Measurements from ENCODE around the gene GRID2. TPM values are rescaled to one million over a fixed set of nuclear protein-coding genes. Genes with fewer than 3 reads are reported as not detected.

The GRID2 gene
- total RNA-seq, 1 donor = not detected

- no peak for DNase-seq (ENCODE audit: low read depth)
- TF ChIP-seq CTCF (IDR thresholded peaks at IDR 0.05; ENCODE audit: insufficient read depth, low read depth, low read length) = no peak
Observed at GRCh38 chr4:93169966-93170365, 866.2 kb downstream of the GRID2 start.

GRCh38 chr4:93174598-93174997, 870.8 kb downstream of the GRID2 start:
- DNase-seq (ENCODE audit: low read depth) = no peak
- TF ChIP-seq CTCF (IDR thresholded peaks at IDR 0.05; ENCODE audit: insufficient read depth, low read depth, low read length) = no peak
- no peak overlapping the region for H3K4me3 ChIP-seq (ENCODE audit: low read depth, low read length)

More at GRCh38 chr4:93169966-93170365, 866.2 kb downstream of the GRID2 start:
- H3K4me3 ChIP-seq (ENCODE audit: low read depth, low read length) = no peak overlapping the region

GRCh38 chr4:93178279-93178678, 874.5 kb downstream of the GRID2 start:
- TF ChIP-seq CTCF (IDR thresholded peaks at IDR 0.05; ENCODE audit: insufficient read depth, low read depth, low read length) = no peak
- no peak overlapping the region for H3K4me3 ChIP-seq (ENCODE audit: low read depth, low read length)
- no peak for DNase-seq (ENCODE audit: low read depth)

- DNase-seq (ENCODE audit: low read depth) = no peak
- no peak for TF ChIP-seq CTCF (IDR thresholded peaks at IDR 0.05; ENCODE audit: insufficient read depth, low read depth, low read length)
- no peak overlapping the region for H3K4me3 ChIP-seq (ENCODE audit: low read depth, low read length)
Observed at GRCh38 chr4:93179044-93179443, 875.3 kb downstream of the GRID2 start.

- no peak overlapping the region for H3K4me3 ChIP-seq (ENCODE audit: low read depth, low read length)
- no peak for TF ChIP-seq CTCF (IDR thresholded peaks at IDR 0.05; ENCODE audit: insufficient read depth, low read depth, low read length)
- DNase-seq (ENCODE audit: low read depth) = no peak
Observed at GRCh38 chr4:93182722-93183121, 879.0 kb downstream of the GRID2 start.

GRCh38 chr4:93183576-93183975, 879.8 kb downstream of the GRID2 start:
- no peak for TF ChIP-seq CTCF (IDR thresholded peaks at IDR 0.05; ENCODE audit: insufficient read depth, low read depth, low read length)
- no peak for DNase-seq (ENCODE audit: low read depth)
- H3K4me3 ChIP-seq (ENCODE audit: low read depth, low read length) = no peak overlapping the region

- no peak overlapping the region for H3K4me3 ChIP-seq (ENCODE audit: low read depth, low read length)
- TF ChIP-seq CTCF (IDR thresholded peaks at IDR 0.05; ENCODE audit: insufficient read depth, low read depth, low read length) = no peak
- DNase-seq (ENCODE audit: low read depth) = no peak
Observed at GRCh38 chr4:93184053-93184452, 880.3 kb downstream of the GRID2 start.
